Ovary (tissue), 3 donors: Measurements from ENCODE around the gene KLF12.

Source experiments
- EP300 ChIP-seq: sonication (generic); formaldehyde crosslinking; IDR thresholded peaks from one replicate; pipeline ENCODE4 v1.6.1; 2017; ENCODE audit warnings: antibody characterized with exemption
- POLR2A ChIP-seq: fragments of 450-650 bp; IDR thresholded peaks from one replicate; pipeline ENCODE4 v1.6.1; 2017; ENCODE audit warnings: antibody characterized with exemption, mild to moderate bottlenecking, moderate library complexity
- TF ChIP-seq, protein P1 (sequence below), 3 donors: fragments of 450-650 bp in 2 of 3; fragments of 200-600 bp in 1 of 3; IDR thresholded peaks; one replicate each; pipeline versions ENCODE4 v1.5.1 to v1.8.0; 2016 to 2022; ENCODE audit warnings: antibody characterized with exemption in 3 of 3, mild to moderate bottlenecking in 1 of 3
- donor health status: DM: no; HTN: no; CAD: no.

DNA sequence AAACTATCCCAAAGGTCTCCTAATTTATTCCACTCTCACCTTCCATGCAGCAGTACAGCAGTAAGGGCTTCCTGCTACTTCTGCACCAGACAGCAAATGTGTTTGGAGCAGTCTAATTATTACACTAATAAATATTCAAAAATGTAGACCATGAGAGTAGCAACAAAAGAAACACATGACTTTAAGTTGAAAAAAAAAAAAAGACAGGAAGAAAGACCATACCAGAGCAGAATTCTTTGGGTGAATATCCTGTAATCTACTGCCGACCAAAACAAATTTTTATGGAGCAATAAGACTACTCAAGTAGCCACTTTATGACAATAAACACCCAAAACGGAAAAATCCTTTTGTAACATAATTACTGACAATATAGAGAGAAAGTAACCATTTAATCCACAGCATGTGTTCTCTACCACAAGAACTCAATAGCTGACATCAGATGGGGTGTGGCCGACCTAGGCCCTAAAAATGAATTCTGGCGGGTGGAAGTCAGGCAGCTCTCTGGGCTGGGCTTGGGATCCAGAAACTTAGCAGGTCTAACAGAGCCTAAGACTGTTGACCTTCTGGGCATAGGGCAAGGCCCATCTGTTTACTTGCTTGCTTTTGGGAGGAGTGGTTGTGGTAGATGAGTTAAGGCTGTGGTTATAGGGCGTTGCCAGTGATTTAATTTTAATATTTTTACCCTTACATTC is 4.6 kb downstream of the KLF12 start:
- TF ChIP-seq, protein P1, sequence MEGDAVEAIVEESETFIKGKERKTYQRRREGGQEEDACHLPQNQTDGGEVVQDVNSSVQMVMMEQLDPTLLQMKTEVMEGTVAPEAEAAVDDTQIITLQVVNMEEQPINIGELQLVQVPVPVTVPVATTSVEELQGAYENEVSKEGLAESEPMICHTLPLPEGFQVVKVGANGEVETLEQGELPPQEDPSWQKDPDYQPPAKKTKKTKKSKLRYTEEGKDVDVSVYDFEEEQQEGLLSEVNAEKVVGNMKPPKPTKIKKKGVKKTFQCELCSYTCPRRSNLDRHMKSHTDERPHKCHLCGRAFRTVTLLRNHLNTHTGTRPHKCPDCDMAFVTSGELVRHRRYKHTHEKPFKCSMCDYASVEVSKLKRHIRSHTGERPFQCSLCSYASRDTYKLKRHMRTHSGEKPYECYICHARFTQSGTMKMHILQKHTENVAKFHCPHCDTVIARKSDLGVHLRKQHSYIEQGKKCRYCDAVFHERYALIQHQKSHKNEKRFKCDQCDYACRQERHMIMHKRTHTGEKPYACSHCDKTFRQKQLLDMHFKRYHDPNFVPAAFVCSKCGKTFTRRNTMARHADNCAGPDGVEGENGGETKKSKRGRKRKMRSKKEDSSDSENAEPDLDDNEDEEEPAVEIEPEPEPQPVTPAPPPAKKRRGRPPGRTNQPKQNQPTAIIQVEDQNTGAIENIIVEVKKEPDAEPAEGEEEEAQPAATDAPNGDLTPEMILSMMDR (IDR thresholded peaks at IDR 0.05) = no peak
- TF ChIP-seq EP300 (no peak), POLR2A (no peak)
